A549 (cell line): ENCODE results near the gene HNRNPR. TPM values are rescaled to one million over a fixed set of nuclear protein-coding genes. Genes with fewer than 3 reads are reported as not detected.
"Not testable (repeated sequence)": the region's sequence is repeated elsewhere in the genome, so short reads cannot be mapped to it uniquely, and the experiment has no call there.

Experiments
- ATAC-seq, 2 experiments: fragments of 200-7000 bp in 1 of 2; fragments of >200 bp in 1 of 2; cut with Nextera tagmentation in 1 of 2; cut with Tn5 transposase in 1 of 2; 3 replicates each; pipeline versions ENCODE4 v1.8.0 to v1.9.1; 2018 to 2020; ENCODE audit warnings: mild to moderate bottlenecking in 1 of 2, moderate library complexity in 1 of 2
- CTCF ChIA-PET: fragments of 300-600 bp; sonication (Branson Sonifier 250); formaldehyde crosslinking; extraction: SDS; loops from one replicate; lab custom pipeline; 2021; ENCODE audit warnings: antibody characterized with exemption, inconsistent platforms; lab: Yijun Ruan, JAX
- POLR2A ChIA-PET: fragments of 350-600 bp; formaldehyde crosslinking; extraction: SDS; loops from one replicate; lab custom pipeline; 2021; ENCODE audit warnings: antibody characterized with exemption, inconsistent platforms; lab: Yijun Ruan, JAX
- DNase-seq, 2 experiments: peaks; one replicate each; pipeline versions ENCODE4 v3.0.0 to v3.0.0-alpha.2; 2011 to 2016; ENCODE audit warnings: low read depth in 1 of 2, low spot score in 1 of 2
- FAIRE-seq: peaks from 2 replicates; lab custom pipeline; 2011; peaks lifted over from hg19 to GRCh38; lab: Jason Lieb, UNC
- H3K27ac ChIP-seq, 2 experiments: fragments of >200 bp; sonication (Bioruptor Twin); formaldehyde crosslinking; 3 replicates each; pipeline ENCODE4 v1.5.1; 2016 to 2017
- H3K4me1 ChIP-seq: fragments of >200 bp; sonication (Bioruptor Twin); formaldehyde crosslinking; 3 replicates; pipeline ENCODE4 v1.6.1; 2016
- H3K4me2 ChIP-seq: fragments of >200 bp; sonication (Bioruptor Twin); formaldehyde crosslinking; 3 replicates; pipeline ENCODE4 v1.6.1; 2016
- H3K4me3 ChIP-seq: fragments of >200 bp; sonication (Bioruptor Twin); formaldehyde crosslinking; 3 replicates; pipeline ENCODE4 v1.5.1; 2016
- H3K9me3 ChIP-seq: fragments of >200 bp; sonication (Bioruptor Twin); formaldehyde crosslinking; 3 replicates; pipeline ENCODE4 v1.6.1; 2016
- WGBS: methylation state at CpG from one replicate; pipeline ENCODE4 v1.1.6; 2017; ENCODE audit errors: missing lambda C conversion rate; 5-methylcytosine and 5-hydroxymethylcytosine counted together
- polyA plus RNA-seq, 4 experiments: library from polyadenylated mRNA; depleted of rRNA in 3 of 4; stranded (reverse); fragments of >200 nt; fragmentation: RNase III in 1 of 4; extraction: RNeasy Plus Mini Kit Qiagen cat#74134 plus additional on column Dnase treatment in 1 of 4; gene quantifications; 2 replicates in 3 of 4; 3 replicates in 1 of 4; pipeline ENCODE4 v1.2.3, GENCODE V29; 2011 to 2017

HNRNPR gene
- polyA plus RNA-seq, 2 of the 4 experiments (the other 2 are of a cell fraction): 237 to 281 TPM

GRCh38 chr1:23258082-23258481, 86.0 kb downstream of the HNRNPR start:
- WGBS: 89% methylated on average over 1 of the region's 2 CpGs
- POLR2A ChIA-PET: interaction anchor here (0.7 kb wide), 1 partner anchor 40 kb away, joined by 5 read pairs; no protein-coding TSS in a partner anchor

DNA sequence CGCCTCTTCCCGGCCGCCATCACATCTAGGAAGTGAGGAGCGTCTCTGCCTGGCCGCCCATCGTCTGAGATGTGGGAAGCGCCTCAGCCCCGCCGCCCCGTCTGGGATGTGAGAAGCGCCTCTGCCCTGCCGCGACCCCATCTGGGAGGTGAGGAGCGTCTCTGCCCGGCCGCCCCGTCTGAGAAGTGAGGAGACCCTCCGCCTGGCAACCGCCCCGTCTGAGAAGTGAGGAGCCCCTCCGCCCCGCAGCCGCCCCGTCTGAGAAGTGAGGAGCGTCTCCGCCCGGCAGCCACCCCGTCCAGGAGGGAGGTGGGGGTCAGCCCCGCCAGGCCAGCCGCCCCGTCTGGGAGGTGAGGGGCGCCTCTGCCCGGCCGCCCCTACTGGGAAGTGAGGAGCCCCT, 86.7 kb downstream of the HNRNPR start:
- POLR2A ChIA-PET, DNase-seq, H3K4me1 ChIP-seq, H3K4me2 ChIP-seq, H3K9me3 ChIP-seq, CTCF ChIA-PET, ATAC-seq, H3K27ac ChIP-seq, FAIRE-seq, H3K4me3 ChIP-seq: not testable (repeated sequence)
- WGBS: 91% methylated on average over 24 of the region's 34 CpGs

More at GRCh38 chr1:23258082-23258481, 86.0 kb downstream of the HNRNPR start:
- H3K27ac ChIP-seq, ATAC-seq, H3K4me1 ChIP-seq, H3K4me3 ChIP-seq, DNase-seq, FAIRE-seq, H3K9me3 ChIP-seq, H3K4me2 ChIP-seq: not testable (repeated sequence)
- CTCF ChIA-PET: interaction anchor here (1.3 kb wide), 1 partner anchor 25 kb away, joined by 3 read pairs; no protein-coding TSS in a partner anchor

Other genes starting within 250 kb of the HNRNPR start
- 18.3 and 26.2 TPM in 2 replicates for gene LUZP1, start 175.4 kb downstream of the HNRNPR start, polyA plus RNA-seq (2011; rRNA removed)
- 17.9 to 18.2 TPM (median 18.0 TPM) in 3 replicates for gene LUZP1, start 175.4 kb downstream of the HNRNPR start, polyA plus RNA-seq (2017; fragmentation: RNase III; extraction: RNeasy Plus Mini Kit Qiagen cat#74134 plus additional on column Dnase treatment)
- 8.5 and 11.2 TPM in 2 replicates for gene HTR1D, start 126.8 kb downstream of the HNRNPR start, polyA plus RNA-seq (2011; rRNA removed)
- gene HTR1D, start 126.8 kb downstream of the HNRNPR start, polyA plus RNA-seq (2017; fragmentation: RNase III; extraction: RNeasy Plus Mini Kit Qiagen cat#74134 plus additional on column Dnase treatment): 7.5 to 11.4 TPM (median 9.4 TPM) in 3 replicates
- gene ZNF436, start 25.6 kb upstream of the HNRNPR start, polyA plus RNA-seq (2011; rRNA removed): 7.5 and 8.3 TPM in 2 replicates
- 4.7 to 5.1 TPM (median 4.8 TPM) in 3 replicates for gene ZNF436, start 25.6 kb upstream of the HNRNPR start, polyA plus RNA-seq (2017; fragmentation: RNase III; extraction: RNeasy Plus Mini Kit Qiagen cat#74134 plus additional on column Dnase treatment)
- gene TCEA3, start 80.5 kb upstream of the HNRNPR start, polyA plus RNA-seq (2011; rRNA removed): 0.58 and 0.63 TPM in 2 replicates
- 0.53 to 0.79 TPM (median 0.58 TPM) in 3 replicates for gene TCEA3, start 80.5 kb upstream of the HNRNPR start, polyA plus RNA-seq (2017; fragmentation: RNase III; extraction: RNeasy Plus Mini Kit Qiagen cat#74134 plus additional on column Dnase treatment)
- 5.2 and 5.6 TPM in 2 replicates for gene ASAP3, start 139.9 kb upstream of the HNRNPR start, polyA plus RNA-seq (2011; rRNA removed)
- gene ASAP3, start 139.9 kb upstream of the HNRNPR start, polyA plus RNA-seq (2017; fragmentation: RNase III; extraction: RNeasy Plus Mini Kit Qiagen cat#74134 plus additional on column Dnase treatment): 3.9 to 4.9 TPM (median 4.0 TPM) in 3 replicates
- gene E2F2, start 186.9 kb upstream of the HNRNPR start, polyA plus RNA-seq (2011; rRNA removed): 0.90 and 1.6 TPM in 2 replicates
- gene E2F2, start 186.9 kb upstream of the HNRNPR start, polyA plus RNA-seq (2017; fragmentation: RNase III; extraction: RNeasy Plus Mini Kit Qiagen cat#74134 plus additional on column Dnase treatment): 3.4 to 3.9 TPM (median 3.4 TPM) in 3 replicates
- gene ID3, start 215.2 kb upstream of the HNRNPR start, polyA plus RNA-seq (2011; rRNA removed): 171 and 193 TPM in 2 replicates
- 209 to 336 TPM (median 288 TPM) in 3 replicates for gene ID3, start 215.2 kb upstream of the HNRNPR start, polyA plus RNA-seq (2017; fragmentation: RNase III; extraction: RNeasy Plus Mini Kit Qiagen cat#74134 plus additional on column Dnase treatment)